A549 (cell line): ENCODE data around the gene GAS6.

Source experiments
- CEBPB ChIP-seq, 2 experiments: fragments of >200 bp in 1 of 2; sonication (Bioruptor Twin) in 1 of 2; formaldehyde crosslinking in 1 of 2; IDR thresholded peaks; 2 replicates each; pipeline ENCODE4 v1.6.1; 2012 to 2016
- CHD2 ChIP-seq: fragments of 150-350 bp; IDR thresholded peaks from 2 replicates; pipeline ENCODE4 v1.6.1; 2014; ENCODE audit warnings: low read length; ENCODE audit not compliant: partially characterized antibody
- HEYL ChIP-seq: fragments of 250-450 bp; sonication (Bioruptor Pico); IDR thresholded peaks from 2 replicates; pipeline ENCODE4 v1.8.0; 2021; ENCODE audit warnings: mild to moderate bottlenecking, moderate library complexity
- JUN ChIP-seq, 2 experiments: fragments of >200 bp; sonication (Bioruptor Twin); formaldehyde crosslinking; IDR thresholded peaks; 2 replicates in 1 of 2; 3 replicates in 1 of 2; pipeline ENCODE4 v1.6.1; 2016 to 2017
- MAFK ChIP-seq: fragments of 450-650 bp; IDR thresholded peaks from 2 replicates; pipeline ENCODE4 v1.6.1; 2014; ENCODE audit not compliant: partially characterized antibody
- POLR2A ChIP-seq: IDR thresholded peaks from 2 replicates; pipeline ENCODE4 v1.6.1; 2012; ENCODE audit warnings: mild to moderate bottlenecking, low read length
- RFX5 ChIP-seq: fragments of 450-650 bp; IDR thresholded peaks from 2 replicates; pipeline ENCODE4 v1.7.1; 2014; ENCODE audit warnings: antibody characterized with exemption, mild to moderate bottlenecking, moderate library complexity
- RNF2 ChIP-seq: fragments of 200-600 bp; sonication (generic); IDR thresholded peaks from 2 replicates; pipeline ENCODE4 v1.6.1; 2016; ENCODE audit warnings: low read depth, mild to moderate bottlenecking, antibody characterized with exemption, moderate library complexity, borderline replicate concordance
- SMC3 ChIP-seq: fragments of >200 bp; sonication (Bioruptor Twin); formaldehyde crosslinking; IDR thresholded peaks from 3 replicates; pipeline ENCODE4 v1.6.1; 2018; ENCODE audit warnings: inconsistent platforms
- TF ChIP-seq, protein P1 (sequence below): fragments of >200 bp; sonication (Bioruptor Twin); formaldehyde crosslinking; IDR thresholded peaks from 3 replicates; pipeline ENCODE4 v1.5.1; 2016
- TF ChIP-seq, protein P2 (sequence below): IDR thresholded peaks from 2 replicates; pipeline ENCODE4 v1.6.1; 2012
- TF ChIP-seq, protein P3 (sequence below): fragments of 200-600 bp; sonication (generic); IDR thresholded peaks from 2 replicates; pipeline ENCODE4 v1.6.1; 2016; ENCODE audit warnings: antibody characterized with exemption, mild to moderate bottlenecking, moderate library complexity

DNA sequence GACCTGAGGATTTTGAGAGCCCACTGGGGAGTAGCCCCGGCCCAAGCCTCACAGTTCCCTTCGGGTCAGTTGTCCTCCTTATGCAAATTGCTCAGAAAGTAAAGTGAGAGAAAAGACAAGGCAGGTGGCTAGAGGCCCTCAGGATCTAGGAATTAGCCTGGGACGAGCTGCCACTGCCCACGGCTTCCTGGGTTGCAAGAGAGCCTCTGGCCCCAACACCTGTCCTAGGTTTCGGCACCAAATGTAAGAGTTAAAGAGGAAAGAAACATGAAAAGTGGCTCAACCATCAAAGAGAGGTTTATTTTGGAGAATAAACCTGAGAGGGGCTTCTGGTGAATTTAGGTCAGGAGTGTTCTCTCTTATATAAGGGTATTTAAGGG is 79.2 kb downstream of the GAS6 start:
- TF ChIP-seq, protein P1, sequence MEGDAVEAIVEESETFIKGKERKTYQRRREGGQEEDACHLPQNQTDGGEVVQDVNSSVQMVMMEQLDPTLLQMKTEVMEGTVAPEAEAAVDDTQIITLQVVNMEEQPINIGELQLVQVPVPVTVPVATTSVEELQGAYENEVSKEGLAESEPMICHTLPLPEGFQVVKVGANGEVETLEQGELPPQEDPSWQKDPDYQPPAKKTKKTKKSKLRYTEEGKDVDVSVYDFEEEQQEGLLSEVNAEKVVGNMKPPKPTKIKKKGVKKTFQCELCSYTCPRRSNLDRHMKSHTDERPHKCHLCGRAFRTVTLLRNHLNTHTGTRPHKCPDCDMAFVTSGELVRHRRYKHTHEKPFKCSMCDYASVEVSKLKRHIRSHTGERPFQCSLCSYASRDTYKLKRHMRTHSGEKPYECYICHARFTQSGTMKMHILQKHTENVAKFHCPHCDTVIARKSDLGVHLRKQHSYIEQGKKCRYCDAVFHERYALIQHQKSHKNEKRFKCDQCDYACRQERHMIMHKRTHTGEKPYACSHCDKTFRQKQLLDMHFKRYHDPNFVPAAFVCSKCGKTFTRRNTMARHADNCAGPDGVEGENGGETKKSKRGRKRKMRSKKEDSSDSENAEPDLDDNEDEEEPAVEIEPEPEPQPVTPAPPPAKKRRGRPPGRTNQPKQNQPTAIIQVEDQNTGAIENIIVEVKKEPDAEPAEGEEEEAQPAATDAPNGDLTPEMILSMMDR: no peak
- TF ChIP-seq RFX5 (no peak), MAFK (no peak), POLR2A (no peak), JUN (IDR thresholded peaks at IDR 0.05) (no peak), CEBPB (IDR thresholded peaks at IDR 0.05) (no peak), SMC3 (no peak), HEYL (no peak), CHD2 (no peak), RNF2 (no peak)
- TF ChIP-seq, protein P2, sequence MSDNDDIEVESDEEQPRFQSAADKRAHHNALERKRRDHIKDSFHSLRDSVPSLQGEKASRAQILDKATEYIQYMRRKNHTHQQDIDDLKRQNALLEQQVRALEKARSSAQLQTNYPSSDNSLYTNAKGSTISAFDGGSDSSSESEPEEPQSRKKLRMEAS: no peak
- TF ChIP-seq, protein P3, sequence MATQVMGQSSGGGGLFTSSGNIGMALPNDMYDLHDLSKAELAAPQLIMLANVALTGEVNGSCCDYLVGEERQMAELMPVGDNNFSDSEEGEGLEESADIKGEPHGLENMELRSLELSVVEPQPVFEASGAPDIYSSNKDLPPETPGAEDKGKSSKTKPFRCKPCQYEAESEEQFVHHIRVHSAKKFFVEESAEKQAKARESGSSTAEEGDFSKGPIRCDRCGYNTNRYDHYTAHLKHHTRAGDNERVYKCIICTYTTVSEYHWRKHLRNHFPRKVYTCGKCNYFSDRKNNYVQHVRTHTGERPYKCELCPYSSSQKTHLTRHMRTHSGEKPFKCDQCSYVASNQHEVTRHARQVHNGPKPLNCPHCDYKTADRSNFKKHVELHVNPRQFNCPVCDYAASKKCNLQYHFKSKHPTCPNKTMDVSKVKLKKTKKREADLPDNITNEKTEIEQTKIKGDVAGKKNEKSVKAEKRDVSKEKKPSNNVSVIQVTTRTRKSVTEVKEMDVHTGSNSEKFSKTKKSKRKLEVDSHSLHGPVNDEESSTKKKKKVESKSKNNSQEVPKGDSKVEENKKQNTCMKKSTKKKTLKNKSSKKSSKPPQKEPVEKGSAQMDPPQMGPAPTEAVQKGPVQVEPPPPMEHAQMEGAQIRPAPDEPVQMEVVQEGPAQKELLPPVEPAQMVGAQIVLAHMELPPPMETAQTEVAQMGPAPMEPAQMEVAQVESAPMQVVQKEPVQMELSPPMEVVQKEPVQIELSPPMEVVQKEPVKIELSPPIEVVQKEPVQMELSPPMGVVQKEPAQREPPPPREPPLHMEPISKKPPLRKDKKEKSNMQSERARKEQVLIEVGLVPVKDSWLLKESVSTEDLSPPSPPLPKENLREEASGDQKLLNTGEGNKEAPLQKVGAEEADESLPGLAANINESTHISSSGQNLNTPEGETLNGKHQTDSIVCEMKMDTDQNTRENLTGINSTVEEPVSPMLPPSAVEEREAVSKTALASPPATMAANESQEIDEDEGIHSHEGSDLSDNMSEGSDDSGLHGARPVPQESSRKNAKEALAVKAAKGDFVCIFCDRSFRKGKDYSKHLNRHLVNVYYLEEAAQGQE: no peak
